ENCODE data around the gene FKRP.

DNA sequence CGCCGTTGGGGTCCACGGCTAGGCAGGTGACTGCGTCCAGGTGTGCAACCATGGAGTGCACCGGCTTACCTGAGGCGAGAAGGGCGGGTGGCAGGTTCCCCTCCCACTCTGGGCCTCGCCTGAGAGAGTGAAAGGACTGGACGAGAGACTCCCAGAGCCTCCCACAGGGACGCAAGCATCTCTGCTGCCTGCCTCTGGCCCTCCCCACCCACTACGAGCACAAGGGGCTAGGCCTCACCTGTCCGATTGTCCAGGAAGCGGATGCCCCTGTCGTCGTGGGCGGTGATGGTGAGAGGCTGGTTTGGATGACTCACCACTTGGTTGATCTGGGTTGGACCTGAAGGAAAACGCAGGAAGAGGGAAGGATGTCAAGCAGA is 23.9 kb upstream of the FKRP start:
- TF ChIP-seq, protein P1, sequence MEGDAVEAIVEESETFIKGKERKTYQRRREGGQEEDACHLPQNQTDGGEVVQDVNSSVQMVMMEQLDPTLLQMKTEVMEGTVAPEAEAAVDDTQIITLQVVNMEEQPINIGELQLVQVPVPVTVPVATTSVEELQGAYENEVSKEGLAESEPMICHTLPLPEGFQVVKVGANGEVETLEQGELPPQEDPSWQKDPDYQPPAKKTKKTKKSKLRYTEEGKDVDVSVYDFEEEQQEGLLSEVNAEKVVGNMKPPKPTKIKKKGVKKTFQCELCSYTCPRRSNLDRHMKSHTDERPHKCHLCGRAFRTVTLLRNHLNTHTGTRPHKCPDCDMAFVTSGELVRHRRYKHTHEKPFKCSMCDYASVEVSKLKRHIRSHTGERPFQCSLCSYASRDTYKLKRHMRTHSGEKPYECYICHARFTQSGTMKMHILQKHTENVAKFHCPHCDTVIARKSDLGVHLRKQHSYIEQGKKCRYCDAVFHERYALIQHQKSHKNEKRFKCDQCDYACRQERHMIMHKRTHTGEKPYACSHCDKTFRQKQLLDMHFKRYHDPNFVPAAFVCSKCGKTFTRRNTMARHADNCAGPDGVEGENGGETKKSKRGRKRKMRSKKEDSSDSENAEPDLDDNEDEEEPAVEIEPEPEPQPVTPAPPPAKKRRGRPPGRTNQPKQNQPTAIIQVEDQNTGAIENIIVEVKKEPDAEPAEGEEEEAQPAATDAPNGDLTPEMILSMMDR (IDR thresholded peaks at IDR 0.05): no peak
- TF ChIP-seq POLR2AphosphoS5 (IDR thresholded peaks at IDR 0.05): no peak

Data from stomach (tissue), 4 donors.